Sigmoid colon (tissue), 4 donors: Measurements from ENCODE around the gene EMC10.

Experiments used
- CTCF ChIP-seq, 4 experiments: fragments of 450-650 bp in 3 of 4; fragments of 200-600 bp in 1 of 4; IDR thresholded peaks; one replicate each; pipeline ENCODE4 v1.5.1; 2016 to 2019; ENCODE audit warnings: antibody characterized with exemption in 4 of 4, mild to moderate bottlenecking in 3 of 4, moderate library complexity in 2 of 4
- EP300 ChIP-seq, 4 donors: sonication (generic); formaldehyde crosslinking; IDR thresholded peaks; one replicate each; pipeline ENCODE4 v1.6.1; 2017; ENCODE audit warnings: antibody characterized with exemption in 4 of 4
- POLR2A ChIP-seq, 2 donors: fragments of 450-650 bp; IDR thresholded peaks; one replicate each; pipeline ENCODE4 v1.6.1; 2016; ENCODE audit warnings: antibody characterized with exemption in 2 of 2, mild to moderate bottlenecking in 2 of 2, moderate library complexity in 2 of 2
- POLR2AphosphoS5 ChIP-seq, 4 donors: sonication (generic); formaldehyde crosslinking; IDR thresholded peaks; one replicate each; pipeline ENCODE4 v1.6.1; 2017; ENCODE audit warnings: antibody characterized with exemption in 4 of 4

DNA sequence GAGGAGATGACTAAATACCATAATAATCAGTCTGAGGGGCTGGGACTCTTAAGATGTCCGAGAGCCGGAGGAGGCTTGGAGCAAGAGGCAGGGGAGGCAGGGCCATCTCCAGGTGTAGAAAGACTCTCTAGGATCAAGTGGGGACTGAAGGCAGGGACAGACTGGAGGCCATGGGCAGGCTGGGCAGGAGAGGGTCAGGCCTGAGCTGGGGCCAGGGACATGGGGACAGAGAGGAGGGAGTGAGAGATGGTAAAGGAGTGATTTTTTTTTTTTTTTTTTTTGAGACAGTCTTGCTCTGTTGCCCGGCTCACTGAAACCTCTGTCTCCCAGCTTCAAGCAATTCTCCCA lies 32.5 kb downstream of the EMC10 start:
- TF ChIP-seq CTCF (IDR thresholded peaks at IDR 0.05), result no peak
- no peak for TF ChIP-seq POLR2AphosphoS5 (IDR thresholded peaks at IDR 0.05)
- no peak for TF ChIP-seq POLR2A (IDR thresholded peaks at IDR 0.05)
- TF ChIP-seq EP300 (IDR thresholded peaks at IDR 0.05), result no peak
